ENCODE measurements around the gene RBMS3.
"Not testable (repeated sequence)": the region's sequence is repeated elsewhere in the genome, so short reads cannot be mapped to it uniquely, and the experiment has no call there.

Gene RBMS3

DNA sequence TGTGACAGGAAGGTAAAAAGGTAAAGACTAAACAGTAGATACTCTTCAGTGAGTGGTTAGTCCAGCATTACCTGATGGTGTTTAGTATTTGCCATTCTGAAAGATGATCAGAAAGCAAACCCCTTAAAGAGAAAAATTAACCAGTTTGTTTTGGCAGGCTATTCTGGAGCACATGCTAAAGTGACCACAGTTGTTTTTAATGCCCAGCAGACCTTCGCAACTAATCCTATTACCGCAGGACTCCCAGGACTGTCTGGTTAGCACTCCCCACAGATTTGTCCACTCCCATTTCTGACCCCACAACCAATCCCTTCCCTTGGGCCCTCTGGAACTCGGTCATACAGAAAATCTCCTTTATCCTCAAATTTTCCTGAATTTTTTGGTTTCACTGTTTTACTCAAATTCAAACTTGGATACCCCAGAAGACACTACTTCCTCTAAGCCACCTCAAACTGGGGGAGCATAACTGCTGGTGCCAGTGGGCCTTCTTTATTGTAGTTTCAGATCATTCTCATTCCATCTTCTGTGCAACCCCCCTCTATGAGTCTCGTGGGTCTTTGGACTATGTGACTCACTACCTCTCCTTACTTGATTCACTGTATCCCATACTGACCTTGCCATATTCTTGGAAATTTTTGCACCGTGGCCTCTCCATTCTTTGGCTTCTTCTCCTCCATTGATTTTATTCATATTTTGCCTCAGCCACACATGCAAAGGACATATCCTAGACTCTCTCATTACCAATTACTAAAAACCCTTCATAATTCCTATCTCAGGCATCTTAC lies 104.4 kb downstream of the RBMS3 start:
- Histone ChIP-seq H3K4me1 (ENCODE audit: control insufficient read depth, insufficient read depth, low read length) (peaks cover 4% of the 10 kb centered on the region), H3K27me3 (ENCODE audit: control insufficient read depth, insufficient read depth, low read length) (no peaks in the 10 kb centered on the region), H3K9ac (ENCODE audit: low read length) (no peak overlapping the region), H3K4me3 (ENCODE audit: low read length) (no peak overlapping the region), H3K36me3 (ENCODE audit: control insufficient read depth, insufficient read depth, low read length) (no peaks in the 10 kb centered on the region), H3K27ac (ENCODE audit: low read depth, low read length) (peak overlapping the region; percentile 15)

- H3K27me3 ChIP-seq (ENCODE audit: control insufficient read depth, insufficient read depth, low read length), result no peaks in the 10 kb centered on the region
- no peak overlapping the region for H3K9ac ChIP-seq (ENCODE audit: low read length)
- no peak overlapping the region for H3K4me3 ChIP-seq (ENCODE audit: low read length)
- H3K4me1 ChIP-seq (ENCODE audit: control insufficient read depth, insufficient read depth, low read length), result no peaks in the 10 kb centered on the region
- H3K27ac ChIP-seq (ENCODE audit: low read depth, low read length), result no peak overlapping the region
- no peaks in the 10 kb centered on the region for H3K36me3 ChIP-seq (ENCODE audit: control insufficient read depth, insufficient read depth, low read length)
These were observed 108.5 kb downstream of the RBMS3 start for GRCh38 chr3:29389362-29389761.

GRCh38 chr3:29392625-29393388 lies 111.9 kb downstream of the RBMS3 start:
- no peak overlapping the region for H3K4me3 ChIP-seq (ENCODE audit: low read length)
- no peaks in the 10 kb centered on the region for H3K36me3 ChIP-seq (ENCODE audit: control insufficient read depth, insufficient read depth, low read length)
- no peak overlapping the region for H3K27ac ChIP-seq (ENCODE audit: low read depth, low read length)

GRCh38 chr3:29393946-29394345 lies 113.1 kb downstream of the RBMS3 start:
- not testable (repeated sequence) for H3K4me3 ChIP-seq (ENCODE audit: low read length); H3K27ac ChIP-seq (ENCODE audit: low read depth, low read length); H3K36me3 ChIP-seq (ENCODE audit: control insufficient read depth, insufficient read depth, low read length); H3K9ac ChIP-seq (ENCODE audit: low read length); H3K4me1 ChIP-seq (ENCODE audit: control insufficient read depth, insufficient read depth, low read length); H3K27me3 ChIP-seq (ENCODE audit: control insufficient read depth, insufficient read depth, low read length)

More at GRCh38 chr3:29392625-29393388, 111.9 kb downstream of the RBMS3 start:
- Histone ChIP-seq H3K9ac (ENCODE audit: low read length) (no peak overlapping the region), H3K27me3 (ENCODE audit: control insufficient read depth, insufficient read depth, low read length) (no peaks in the 10 kb centered on the region), H3K4me1 (ENCODE audit: control insufficient read depth, insufficient read depth, low read length) (no peaks in the 10 kb centered on the region)

DNA sequence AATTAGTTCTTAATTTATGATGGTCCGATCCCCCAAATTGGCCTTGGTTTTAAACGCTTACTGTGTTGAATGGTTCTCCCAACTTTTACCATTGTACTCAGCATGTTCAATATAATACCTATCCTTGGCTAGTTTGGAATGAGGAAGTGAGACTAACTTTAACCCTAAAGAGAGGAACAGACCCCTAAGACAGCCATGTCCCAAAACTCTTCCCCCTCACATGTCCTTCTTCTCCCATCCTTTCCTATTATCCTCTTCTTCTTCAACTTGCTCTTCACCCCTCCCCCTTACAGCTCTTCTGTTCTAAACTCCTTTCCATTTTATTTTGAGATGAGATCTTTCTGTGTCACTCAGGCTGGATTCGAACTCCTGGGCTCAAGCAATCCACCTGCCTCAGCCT lies 116.5 kb downstream of the RBMS3 start:
- no peak overlapping the region for H3K9ac ChIP-seq (ENCODE audit: low read length)
- H3K4me3 ChIP-seq (ENCODE audit: low read length), result no peak overlapping the region
- peaks cover 2% of the 10 kb centered on the region for H3K4me1 ChIP-seq (ENCODE audit: control insufficient read depth, insufficient read depth, low read length)
- no peaks in the 10 kb centered on the region for H3K36me3 ChIP-seq (ENCODE audit: control insufficient read depth, insufficient read depth, low read length)
- H3K27ac ChIP-seq (ENCODE audit: low read depth, low read length), result no peak overlapping the region
- H3K27me3 ChIP-seq (ENCODE audit: control insufficient read depth, insufficient read depth, low read length), result no peaks in the 10 kb centered on the region

- Histone ChIP-seq H3K27me3 (ENCODE audit: control insufficient read depth, insufficient read depth, low read length) (no peaks in the 10 kb centered on the region), H3K27ac (ENCODE audit: low read depth, low read length) (no peak overlapping the region), H3K4me3 (ENCODE audit: low read length) (no peak overlapping the region), H3K9ac (ENCODE audit: low read length) (no peak overlapping the region), H3K36me3 (ENCODE audit: control insufficient read depth, insufficient read depth, low read length) (no peaks in the 10 kb centered on the region), H3K4me1 (ENCODE audit: control insufficient read depth, insufficient read depth, low read length) (peaks cover 2% of the 10 kb centered on the region)
These were observed 117.9 kb downstream of the RBMS3 start for GRCh38 chr3:29398787-29399186.

DNA sequence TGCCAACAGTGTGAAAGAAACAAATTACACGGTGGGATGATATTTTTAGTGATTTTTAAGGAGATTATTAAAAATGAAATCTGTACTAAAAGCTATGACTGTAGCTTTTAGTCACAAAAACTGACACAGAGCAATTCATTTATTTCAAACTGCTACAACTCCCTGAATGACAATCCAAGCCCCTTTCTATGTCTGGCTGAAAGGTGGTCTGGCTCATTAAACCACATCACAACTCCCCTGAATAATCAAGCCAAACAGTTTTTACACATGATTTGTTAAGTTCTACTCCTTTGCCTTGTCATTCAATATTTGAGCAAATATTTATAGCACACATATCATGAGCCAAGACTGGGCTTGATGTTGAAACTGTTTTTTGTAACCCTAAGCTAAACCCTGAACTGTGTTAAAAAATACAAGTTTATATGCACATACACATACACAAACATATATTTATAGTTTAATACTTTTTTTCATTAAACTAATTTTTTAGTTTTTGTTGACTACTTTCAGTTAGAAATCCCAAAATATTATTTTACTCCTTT lies 125.5 kb downstream of the RBMS3 start:
- H3K4me3 ChIP-seq (ENCODE audit: low read length), result no peak overlapping the region
- no peaks in the 10 kb centered on the region for H3K27me3 ChIP-seq (ENCODE audit: control insufficient read depth, insufficient read depth, low read length)
- H3K9ac ChIP-seq (ENCODE audit: low read length), result no peak overlapping the region
- no peak overlapping the region for H3K27ac ChIP-seq (ENCODE audit: low read depth, low read length)
- no peaks in the 10 kb centered on the region for H3K36me3 ChIP-seq (ENCODE audit: control insufficient read depth, insufficient read depth, low read length)
- H3K4me1 ChIP-seq (ENCODE audit: control insufficient read depth, insufficient read depth, low read length), result peaks cover 3% of the 10 kb centered on the region

- Histone ChIP-seq H3K27ac (ENCODE audit: low read depth, low read length) (no peak overlapping the region), H3K4me3 (ENCODE audit: low read length) (no peak overlapping the region), H3K4me1 (ENCODE audit: control insufficient read depth, insufficient read depth, low read length) (peaks cover 3% of the 10 kb centered on the region)
These were observed 127.8 kb downstream of the RBMS3 start for GRCh38 chr3:29408676-29409075.

DNA sequence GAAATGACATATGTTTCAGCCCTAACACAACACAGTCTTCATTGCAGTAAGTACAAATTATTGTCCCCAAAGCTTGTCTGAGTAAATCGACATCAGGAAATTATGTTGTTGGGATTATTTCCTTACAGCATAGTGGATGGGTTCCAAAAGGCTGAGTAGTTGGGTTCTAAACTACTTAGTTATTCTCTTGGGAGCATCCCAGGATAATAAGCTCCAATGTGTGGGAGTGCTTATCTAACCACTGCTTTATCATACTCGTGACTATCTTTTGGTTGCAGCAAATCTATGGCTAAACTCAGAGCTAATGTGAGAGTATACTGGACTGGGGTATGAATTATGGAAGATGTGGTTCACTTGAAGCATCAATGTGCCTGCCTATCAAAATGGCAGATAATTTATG lies 128.5 kb downstream of the RBMS3 start:
- no peaks in the 10 kb centered on the region for H3K27me3 ChIP-seq (ENCODE audit: control insufficient read depth, insufficient read depth, low read length)
- H3K4me3 ChIP-seq (ENCODE audit: low read length), result no peak overlapping the region
- no peaks in the 10 kb centered on the region for H3K36me3 ChIP-seq (ENCODE audit: control insufficient read depth, insufficient read depth, low read length)
- H3K9ac ChIP-seq (ENCODE audit: low read length), result no peak overlapping the region
- H3K27ac ChIP-seq (ENCODE audit: low read depth, low read length), result no peak overlapping the region
- peaks cover 3% of the 10 kb centered on the region for H3K4me1 ChIP-seq (ENCODE audit: control insufficient read depth, insufficient read depth, low read length)

More at GRCh38 chr3:29408676-29409075, 127.8 kb downstream of the RBMS3 start:
- no peaks in the 10 kb centered on the region for H3K36me3 ChIP-seq (ENCODE audit: control insufficient read depth, insufficient read depth, low read length)
- no peak overlapping the region for H3K9ac ChIP-seq (ENCODE audit: low read length)
- no peaks in the 10 kb centered on the region for H3K27me3 ChIP-seq (ENCODE audit: control insufficient read depth, insufficient read depth, low read length)

- Histone ChIP-seq H3K4me1 (ENCODE audit: control insufficient read depth, insufficient read depth, low read length) (peaks cover 3% of the 10 kb centered on the region), H3K27ac (ENCODE audit: low read depth, low read length) (no peak overlapping the region), H3K9ac (ENCODE audit: low read length) (no peak overlapping the region), H3K4me3 (ENCODE audit: low read length) (no peak overlapping the region), H3K36me3 (ENCODE audit: control insufficient read depth, insufficient read depth, low read length) (no peaks in the 10 kb centered on the region), H3K27me3 (ENCODE audit: control insufficient read depth, insufficient read depth, low read length) (no peaks in the 10 kb centered on the region)
These were observed 129.3 kb downstream of the RBMS3 start for GRCh38 chr3:29410220-29410619.

- Histone ChIP-seq H3K9ac (ENCODE audit: low read length) (no peak overlapping the region), H3K36me3 (ENCODE audit: control insufficient read depth, insufficient read depth, low read length) (no peaks in the 10 kb centered on the region), H3K4me1 (ENCODE audit: control insufficient read depth, insufficient read depth, low read length) (peaks cover 3% of the 10 kb centered on the region), H3K27ac (ENCODE audit: low read depth, low read length) (no peak overlapping the region), H3K4me3 (ENCODE audit: low read length) (no peak overlapping the region), H3K27me3 (ENCODE audit: control insufficient read depth, insufficient read depth, low read length) (no peaks in the 10 kb centered on the region)
These were observed 130.0 kb downstream of the RBMS3 start for GRCh38 chr3:29410660-29411405.

- Histone ChIP-seq H3K27me3 (ENCODE audit: control insufficient read depth, insufficient read depth, low read length) (no peaks in the 10 kb centered on the region), H3K36me3 (ENCODE audit: control insufficient read depth, insufficient read depth, low read length) (no peaks in the 10 kb centered on the region), H3K4me3 (ENCODE audit: low read length) (no peak overlapping the region), H3K27ac (ENCODE audit: low read depth, low read length) (no peak overlapping the region), H3K4me1 (ENCODE audit: control insufficient read depth, insufficient read depth, low read length) (peaks cover 3% of the 10 kb centered on the region), H3K9ac (ENCODE audit: low read length) (no peak overlapping the region)
These were observed 131.2 kb downstream of the RBMS3 start for GRCh38 chr3:29412110-29412509.
